Measurements from ENCODE around the gene KIF2C. TPM values are rescaled to one million over a fixed set of nuclear protein-coding genes. Genes with fewer than 3 reads are reported as not detected.

KIF2C gene
- total and polyA plus RNA-seq, 2 of the 4 experiments (the other 2 are of a cell fraction) = 31.6 to 45.0 TPM

GRCh38 chr1:44777969-44778635 is 38.5 kb downstream of the KIF2C start:
- H4K5ac ChIP-seq (ENCODE audit: low read depth, low read length) = no peak overlapping the region
- no peak overlapping the region for H2BK5ac ChIP-seq (ENCODE audit: low read depth, low read length, poor library complexity, severe bottlenecking)
- H3K9me3 ChIP-seq (ENCODE audit: control insufficient read depth, insufficient read depth, low read length) = no peaks in the 10 kb centered on the region
- no peak overlapping the region for H2AFZ ChIP-seq (replicated peaks; ENCODE audit: low read length, poor library complexity)
- no peak overlapping the region for H2BK15ac ChIP-seq (ENCODE audit: low read depth, low read length)
- no peak overlapping the region for H2BK120ac ChIP-seq (ENCODE audit: low read depth, low read length)
- 95% methylated on average over 4 of the region's 13 CpGs; no CpG with 5 or more reads in 1 of the 2 experiments for WGBS, 2 experiments (ENCODE audit: extremely low coverage in 2 of 2, insufficient read length in 1 of 2)
- H3K4me2 ChIP-seq (ENCODE audit: low read depth, low read length) = peak overlapping the region; percentile 11; the same call in 1 of the 2 replicates
- H3K27me3 ChIP-seq (ENCODE audit: control insufficient read depth, insufficient read depth, low read length) = no peaks in the 10 kb centered on the region
- dilution Hi-C loops (cut with HindIII; ENCODE audit: low sequenced_read_pairs, unreplicated experiment) = no loop called here
- no peak overlapping the region for H4K91ac ChIP-seq (ENCODE audit: insufficient read depth, low read depth, low read length)
- ChIA-PET POLR2A (ENCODE audit: unreplicated experiment) (no interaction called here), CTCF (no interaction called here)
- intact Hi-C loops (cut with micrococcal nuclease) = loop anchor here (2.0 kb wide), 1 partner anchor 47 kb away; the partner anchor contains the start of gene RNU5D-1
- peaks cover 44% of the 10 kb centered on the region for H3K36me3 ChIP-seq (ENCODE audit: control insufficient read depth, insufficient read depth, low read length)
- H3K79me1 ChIP-seq (ENCODE audit: low read depth in 1 of 2, low read length in 2 of 2) = peaks cover 17 to 65% of the 10 kb centered on the region in 2 experiments
- H3K14ac ChIP-seq (replicated peaks; ENCODE audit: low read depth, low read length) = no peak overlapping the region
- in situ Hi-C loops (cut with MboI; ENCODE audit: low sequenced_read_pairs) = no loop called here
- no peak for TF ChIP-seq SMC3 (IDR thresholded peaks at IDR 0.05; ENCODE audit: low read depth, low read length)
- TF ChIP-seq POLR2A (IDR thresholded peaks at IDR 0.05; ENCODE audit: low read depth, low read length) = no peak
- TF ChIP-seq ELK1 (IDR thresholded peaks at IDR 0.05; ENCODE audit: borderline replicate concordance, low read depth, low read length) = no peak
- no peak for TF ChIP-seq MXI1 (IDR thresholded peaks at IDR 0.05; ENCODE audit: borderline replicate concordance, low read depth, low read length)
- TF ChIP-seq, protein P1, sequence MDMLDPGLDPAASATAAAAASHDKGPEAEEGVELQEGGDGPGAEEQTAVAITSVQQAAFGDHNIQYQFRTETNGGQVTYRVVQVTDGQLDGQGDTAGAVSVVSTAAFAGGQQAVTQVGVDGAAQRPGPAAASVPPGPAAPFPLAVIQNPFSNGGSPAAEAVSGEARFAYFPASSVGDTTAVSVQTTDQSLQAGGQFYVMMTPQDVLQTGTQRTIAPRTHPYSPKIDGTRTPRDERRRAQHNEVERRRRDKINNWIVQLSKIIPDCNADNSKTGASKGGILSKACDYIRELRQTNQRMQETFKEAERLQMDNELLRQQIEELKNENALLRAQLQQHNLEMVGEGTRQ (IDR thresholded peaks at IDR 0.05; ENCODE audit: low read depth, low read length) = no peak
- TF ChIP-seq CEBPB (IDR thresholded peaks at IDR 0.05; ENCODE audit: low read depth, low read length) = no peak
- no peak for TF ChIP-seq MAFK (IDR thresholded peaks at IDR 0.05; ENCODE audit: low read depth, low read length)
- TF ChIP-seq FOS (IDR thresholded peaks at IDR 0.05; ENCODE audit: low read depth, low read length) = no peak
- TF ChIP-seq RAD21 (IDR thresholded peaks at IDR 0.05; ENCODE audit: low read length) = no peak
- TF ChIP-seq CTCF (conservative IDR thresholded peaks at IDR 0.05; ENCODE audit: low read depth, low read length) = no peak
- TF ChIP-seq NFE2L2 (IDR thresholded peaks at IDR 0.05; ENCODE audit: low read depth, low read length) = no peak
- TF ChIP-seq BHLHE40 (IDR thresholded peaks at IDR 0.05; ENCODE audit: low read depth, low read length) = no peak
- no peak for TF ChIP-seq CHD1 (IDR thresholded peaks at IDR 0.05; ENCODE audit: low read depth, low read length)
- TF ChIP-seq RCOR1 (IDR thresholded peaks at IDR 0.05; ENCODE audit: insufficient replicate concordance, low read length) = no peak
- TF ChIP-seq RFX5 (IDR thresholded peaks at IDR 0.05; ENCODE audit: low read depth, low read length) = no peak
- no peak overlapping the region for H3K9ac ChIP-seq (ENCODE audit: low read depth, low read length)
- H3K4me3 ChIP-seq (ENCODE audit: insufficient read depth, low read depth, low read length) = no peak overlapping the region
- H3K4ac ChIP-seq (ENCODE audit: low read depth, low read length) = no peak overlapping the region
- H2BK20ac ChIP-seq (ENCODE audit: low read depth, low read length) = no peak overlapping the region
- H4K20me1 ChIP-seq (ENCODE audit: insufficient read depth, low read length) = peaks cover 51% of the 10 kb centered on the region
- no peak for DNase-seq
- H3K4me1 ChIP-seq (ENCODE audit: control insufficient read depth, insufficient read depth, low read length) = peaks cover 12% of the 10 kb centered on the region
- BruUV-seq (replicated peaks) = TSS peak; percentile 63
- no peak overlapping the region for H4K8ac ChIP-seq (ENCODE audit: low read depth in 2 of 2, low read length in 2 of 2)
- no peak for ATAC-seq (ENCODE audit: low read depth)
- no peak overlapping the region for H3K56ac ChIP-seq (ENCODE audit: extremely low read depth, insufficient read depth, low read length)
- no peak overlapping the region for H2AK5ac ChIP-seq (ENCODE audit: low read depth, low read length)
- peak overlapping the region; percentile 66 for H3K23ac ChIP-seq (ENCODE audit: low read depth, low read length)
- H3K18ac ChIP-seq (ENCODE audit: low read depth, low read length) = no peak overlapping the region
- H3K27ac ChIP-seq (ENCODE audit: insufficient read depth, low read length) = no peak overlapping the region
- H3K9me1 ChIP-seq (ENCODE audit: insufficient read depth, low read length) = peaks cover 19% of the 10 kb centered on the region
- H2AK9ac ChIP-seq (replicated peaks; ENCODE audit: low read depth, low read length, poor library complexity) = no peak overlapping the region

Measured in IMR-90 (cell line).